ENCODE results near the gene CCDC38.

Gene CCDC38

GRCh38 chr12:95830335-95831089, 111.9 kb downstream of the CCDC38 start:
- no peak for DNase-seq

GRCh38 chr12:95829395-95829794, 113.0 kb downstream of the CCDC38 start:
- no peak for DNase-seq

DNA sequence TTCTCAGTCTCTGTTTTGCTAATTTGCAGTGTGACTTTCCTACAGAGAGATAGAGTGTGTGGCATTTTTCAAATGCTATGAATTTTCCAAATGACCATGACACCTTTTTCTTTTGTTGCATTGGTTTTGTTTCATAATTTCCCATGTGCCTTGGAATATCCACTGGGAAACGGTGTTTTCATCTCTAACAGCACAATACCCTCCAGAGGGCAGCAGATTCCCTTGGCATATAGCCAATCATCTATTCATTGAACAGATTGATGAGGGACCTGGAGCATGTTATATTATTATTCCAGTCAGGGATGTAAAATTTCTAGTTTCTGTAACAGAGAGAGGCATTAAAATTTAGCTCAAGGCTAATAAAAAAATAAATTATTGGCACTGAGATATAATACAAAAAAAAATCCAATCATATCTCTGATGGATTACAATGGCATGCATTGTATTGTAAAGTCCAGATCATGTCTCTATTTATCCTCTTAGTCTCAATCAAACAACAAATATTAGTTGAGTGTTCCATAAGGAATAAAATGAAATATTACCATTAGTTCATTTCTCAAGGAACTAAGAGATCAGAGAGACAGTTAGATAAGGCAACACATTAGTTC, 122.2 kb downstream of the CCDC38 start:
- peak; percentile 44 for DNase-seq

Data from NCI-H2227 treated with DMSO at 0.1 percent for 48 hours (cell line).